Vagina (tissue), 2 donors: ENCODE results near the gene ACOT9.

ENCODE experiments used
- CTCF ChIP-seq, 3 experiments: fragments of 450-650 bp in 2 of 3; fragments of 200-600 bp in 1 of 3; sonication (generic) in 1 of 3; IDR thresholded peaks; one replicate each; pipeline ENCODE4 v1.5.1; 2017 to 2019; ENCODE audit warnings: antibody characterized with exemption in 3 of 3, mild to moderate bottlenecking in 2 of 3, moderate library complexity in 2 of 3
- POLR2A ChIP-seq, 2 donors: fragments of 450-650 bp; IDR thresholded peaks; one replicate each; pipeline ENCODE4 v1.6.1; 2017; ENCODE audit warnings: antibody characterized with exemption in 2 of 2, mild to moderate bottlenecking in 2 of 2, moderate library complexity in 2 of 2
- POLR2AphosphoS5 ChIP-seq, 2 donors: sonication (generic); formaldehyde crosslinking; IDR thresholded peaks; one replicate each; pipeline ENCODE4 v1.9.0; 2017; ENCODE audit warnings: antibody characterized with exemption in 2 of 2, mild to moderate bottlenecking in 2 of 2, low read depth in 1 of 2; ENCODE audit not compliant: insufficient read depth in 1 of 2

GRCh38 chrX:23749576-23749975 is 6.5 kb upstream of the ACOT9 start:
- TF ChIP-seq POLR2A (IDR thresholded peaks at IDR 0.05) (no peak), CTCF (IDR thresholded peaks at IDR 0.05) (no peak), POLR2AphosphoS5 (IDR thresholded peaks at IDR 0.05; ENCODE audit: insufficient read depth in 1 of 2, low read depth in 1 of 2) (no peak)
